ENCODE measurements around the gene CRNN.

The CRNN gene

DNA sequence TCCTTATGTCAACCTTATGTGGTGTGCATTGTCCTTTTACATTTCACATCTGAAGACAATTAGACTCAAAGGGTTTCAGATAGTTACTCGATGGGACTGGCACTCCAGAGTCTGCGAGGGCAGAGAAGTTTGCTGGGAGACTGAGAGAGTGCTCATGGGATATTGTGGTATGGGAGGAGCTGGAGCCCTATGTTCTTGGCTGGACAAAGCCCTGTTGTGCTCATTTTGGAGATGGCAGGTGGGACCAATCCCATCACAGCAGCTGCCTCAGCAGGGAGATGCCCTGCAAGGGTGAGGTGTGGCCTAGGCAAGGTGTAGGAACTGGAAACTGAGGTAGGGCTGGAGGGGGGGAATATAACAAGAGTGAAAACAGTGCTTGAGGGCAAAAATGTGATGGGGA is 43.5 kb upstream of the CRNN start:
- DNase-seq (ENCODE audit: low spot score), result no peak
- POLR2A ChIA-PET (ENCODE audit: low non-redundant PET), result no interaction called here
- H3K27ac ChIP-seq, result no peak overlapping the region
- CTCF ChIA-PET, result interaction anchor here (0.8 to 2.4 kb wide), 11 partner anchors 16 to 347 kb away, joined by 3 to 24 read pairs (median 7); no protein-coding TSS in a partner anchor
- TF ChIP-seq, protein P1, sequence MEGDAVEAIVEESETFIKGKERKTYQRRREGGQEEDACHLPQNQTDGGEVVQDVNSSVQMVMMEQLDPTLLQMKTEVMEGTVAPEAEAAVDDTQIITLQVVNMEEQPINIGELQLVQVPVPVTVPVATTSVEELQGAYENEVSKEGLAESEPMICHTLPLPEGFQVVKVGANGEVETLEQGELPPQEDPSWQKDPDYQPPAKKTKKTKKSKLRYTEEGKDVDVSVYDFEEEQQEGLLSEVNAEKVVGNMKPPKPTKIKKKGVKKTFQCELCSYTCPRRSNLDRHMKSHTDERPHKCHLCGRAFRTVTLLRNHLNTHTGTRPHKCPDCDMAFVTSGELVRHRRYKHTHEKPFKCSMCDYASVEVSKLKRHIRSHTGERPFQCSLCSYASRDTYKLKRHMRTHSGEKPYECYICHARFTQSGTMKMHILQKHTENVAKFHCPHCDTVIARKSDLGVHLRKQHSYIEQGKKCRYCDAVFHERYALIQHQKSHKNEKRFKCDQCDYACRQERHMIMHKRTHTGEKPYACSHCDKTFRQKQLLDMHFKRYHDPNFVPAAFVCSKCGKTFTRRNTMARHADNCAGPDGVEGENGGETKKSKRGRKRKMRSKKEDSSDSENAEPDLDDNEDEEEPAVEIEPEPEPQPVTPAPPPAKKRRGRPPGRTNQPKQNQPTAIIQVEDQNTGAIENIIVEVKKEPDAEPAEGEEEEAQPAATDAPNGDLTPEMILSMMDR (conservative IDR thresholded peaks at IDR 0.05; ENCODE audit: low read depth), result no peak

DNA sequence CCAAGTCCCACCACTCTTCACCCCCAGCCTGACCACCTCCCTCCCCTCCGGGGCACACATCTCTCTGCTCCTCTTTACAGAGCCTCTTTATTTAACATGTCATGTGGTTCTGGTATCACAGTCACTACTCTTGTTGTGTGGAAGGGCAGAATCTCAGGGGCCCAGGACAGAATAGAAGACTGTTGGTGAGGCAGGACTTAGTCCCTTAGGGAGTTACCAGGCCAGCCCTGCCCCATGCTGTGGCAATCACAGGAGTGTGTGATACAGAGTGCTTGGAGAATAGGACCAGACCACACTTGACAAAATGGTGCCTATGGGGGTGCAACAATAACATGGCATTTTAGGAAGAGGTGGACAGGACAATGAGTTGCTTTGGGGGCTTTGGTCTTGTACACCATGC is 43.0 kb upstream of the CRNN start:
- POLR2A ChIA-PET (ENCODE audit: low non-redundant PET), result no interaction called here
- CTCF ChIA-PET, result interaction anchor here (2.4 kb wide), 1 partner anchor 77 kb away, joined by 15 read pairs; no protein-coding TSS in a partner anchor
- H3K27ac ChIP-seq, result no peak overlapping the region
- TF ChIP-seq, protein P1 (conservative IDR thresholded peaks at IDR 0.05; ENCODE audit: low read depth), result no peak
- no peak for DNase-seq (ENCODE audit: low spot score)

DNA sequence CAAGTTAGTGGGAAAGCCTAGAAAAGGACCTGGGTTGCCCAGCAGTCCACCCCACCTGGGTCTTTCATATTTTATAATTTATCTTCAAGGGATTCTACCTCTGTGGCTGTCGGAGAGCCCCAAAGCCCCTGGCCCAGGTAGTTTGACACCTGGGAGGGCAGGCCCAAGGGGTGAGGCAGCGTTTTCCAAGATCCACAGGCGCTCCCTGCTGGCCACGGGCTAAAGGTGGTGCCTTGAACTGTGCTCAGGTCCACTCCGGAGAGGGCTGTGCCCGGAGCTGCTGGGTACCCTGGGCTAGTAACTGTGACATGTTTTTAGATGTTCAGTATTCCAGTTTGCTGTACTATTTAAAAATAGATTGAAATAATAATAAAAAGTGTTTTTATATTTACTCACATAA is 37.2 kb upstream of the CRNN start:
- TF ChIP-seq, protein P1 (conservative IDR thresholded peaks at IDR 0.05; ENCODE audit: low read depth), result no peak
- POLR2A ChIA-PET (ENCODE audit: low non-redundant PET), result no interaction called here
- H3K27ac ChIP-seq, result no peak overlapping the region
- no peak for DNase-seq (ENCODE audit: low spot score)
- CTCF ChIA-PET, result interaction anchor here (0.7 kb wide), 1 partner anchor 11 kb away, joined by 5 read pairs; no protein-coding TSS in a partner anchor

DNA sequence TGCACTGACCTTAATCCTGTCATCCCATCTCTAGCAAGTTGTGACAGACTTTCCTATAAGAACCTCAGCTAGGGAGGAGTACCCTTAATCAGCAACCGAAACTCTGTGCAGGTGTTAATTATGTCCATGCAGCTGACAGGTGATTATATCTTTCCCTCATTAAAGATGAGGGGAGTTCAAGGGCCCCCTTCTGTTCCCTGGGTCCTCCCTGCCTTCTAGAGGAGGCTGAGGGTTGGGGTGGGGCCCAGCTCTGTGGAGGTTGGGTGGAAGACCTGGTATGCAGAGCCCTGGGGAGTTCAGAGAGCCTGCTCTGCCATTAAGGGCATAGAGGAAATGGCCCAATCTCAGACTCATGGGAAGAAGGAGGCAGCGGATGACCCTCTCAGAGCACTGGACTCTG is 35.6 kb upstream of the CRNN start:
- POLR2A ChIA-PET (ENCODE audit: low non-redundant PET), result no interaction called here

DNA sequence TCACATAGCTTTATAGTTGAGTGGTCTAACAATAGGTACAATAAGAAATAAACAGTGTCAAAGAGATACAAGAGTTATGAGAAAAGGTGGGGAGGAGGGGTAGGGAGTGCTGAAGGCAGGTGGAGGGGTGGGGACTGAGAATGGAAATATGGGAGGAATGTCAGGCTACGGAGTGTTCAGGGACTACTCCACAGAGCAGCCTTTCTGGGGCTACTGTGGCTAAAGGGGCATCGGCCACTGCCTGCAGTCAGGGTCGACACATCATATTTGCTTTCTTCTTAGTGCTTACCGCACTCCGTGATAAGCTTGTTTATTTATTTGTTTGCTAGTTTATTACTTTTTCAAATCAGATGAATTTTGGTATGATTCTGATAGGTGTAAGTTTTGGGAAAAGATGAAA is 34.4 kb upstream of the CRNN start:
- TF ChIP-seq, protein P1 (conservative IDR thresholded peaks at IDR 0.05; ENCODE audit: low read depth), result no peak
- DNase-seq (ENCODE audit: low spot score), result no peak
- ChIA-PET POLR2A (ENCODE audit: low non-redundant PET) (no interaction called here), CTCF (interaction anchor here (0.9 kb wide), 1 partner anchor 50 kb away, joined by 4 read pairs; no protein-coding TSS in a partner anchor)
- no peak overlapping the region for H3K27ac ChIP-seq

More for the DNA sequence above, 35.6 kb upstream of the CRNN start:
- CTCF ChIA-PET, result no interaction called here
- no peak overlapping the region for H3K27ac ChIP-seq
- TF ChIP-seq, protein P1 (conservative IDR thresholded peaks at IDR 0.05; ENCODE audit: low read depth), result no peak
- no peak for DNase-seq (ENCODE audit: low spot score)

DNA sequence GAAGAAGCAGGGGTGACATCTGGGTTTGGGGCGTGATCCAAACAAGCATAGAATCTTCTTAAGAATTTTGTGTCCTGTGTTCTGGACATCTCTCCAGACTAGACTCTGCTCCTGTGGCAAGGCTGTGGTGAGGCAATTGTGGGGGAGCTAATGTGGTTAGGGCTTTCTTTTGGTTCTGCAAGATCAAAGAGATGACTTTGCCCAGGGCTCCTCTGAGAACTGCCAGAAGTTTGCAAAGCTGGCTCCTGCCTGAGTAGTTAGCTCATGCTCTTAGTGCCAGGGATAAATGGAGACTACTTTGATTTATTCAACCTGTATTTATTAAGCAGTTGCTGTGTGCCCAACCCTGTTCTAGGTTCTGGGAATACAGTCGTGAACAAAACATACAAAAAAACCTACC is 34.0 kb upstream of the CRNN start:
- CTCF ChIA-PET, result interaction anchor here (0.6 kb wide), 2 partner anchors 10 to 1902 kb away, joined by 3 read pairs; no protein-coding TSS in a partner anchor
- POLR2A ChIA-PET (ENCODE audit: low non-redundant PET), result no interaction called here
- H3K27ac ChIP-seq, result no peak overlapping the region

More for the DNA sequence above, 34.0 kb upstream of the CRNN start:
- DNase-seq (ENCODE audit: low spot score), result no peak
- TF ChIP-seq, protein P1 (conservative IDR thresholded peaks at IDR 0.05; ENCODE audit: low read depth), result no peak

Data from RWPE1 (cell line).